HG03378 (cell line): ENCODE data around the gene HPS3.
A peak's percentile ranks its signal among the peaks of the same experiment; 100 is the strongest.
"Not testable (repeated sequence)": the region's sequence is repeated elsewhere in the genome, so short reads cannot be mapped to it uniquely, and the experiment has no call there.

Experiments used
- ATAC-seq: cut with Tn5 transposase; IDR thresholded peaks from one replicate; pipeline ENCODE4 v1.9.1; 2021; ENCODE audit warnings: mild to moderate bottlenecking, moderate library complexity; ENCODE audit not compliant: unreplicated experiment

The HPS3 gene

GRCh38 chr3:149129326-149130205, at the start of gene HPS3:
TSS of gene HPS3 (plus strand) at chr3:149129638. CDS start at chr3:149129724, 86 bp downstream.
- peak; percentile 86 for ATAC-seq

- ATAC-seq, result no peak
These were observed 49.3 kb upstream of the HPS3 start for GRCh38 chr3:149080011-149080698.

GRCh38 chr3:149080699-149081091, 48.7 kb upstream of the HPS3 start:
- ATAC-seq, result no peak

- ATAC-seq, result no peak
These were observed 47.7 kb upstream of the HPS3 start for GRCh38 chr3:149081772-149082171.

GRCh38 chr3:149085828-149086231, 43.6 kb upstream of the HPS3 start:
- ATAC-seq, result peak; percentile 40

GRCh38 chr3:149086232-149086988, 43.0 kb upstream of the HPS3 start, which contains the start of gene HLTF:
TSS of gene HLTF (minus strand) at chr3:149086533. CDS start at chr3:149086336, 197 bp downstream.
- ATAC-seq, result peak; percentile 98

- no peak for ATAC-seq
These were observed 42.2 kb upstream of the HPS3 start for GRCh38 chr3:149087208-149087607.

GRCh38 chr3:149089395-149089794, 40.0 kb upstream of the HPS3 start:
- ATAC-seq, result no peak

DNA sequence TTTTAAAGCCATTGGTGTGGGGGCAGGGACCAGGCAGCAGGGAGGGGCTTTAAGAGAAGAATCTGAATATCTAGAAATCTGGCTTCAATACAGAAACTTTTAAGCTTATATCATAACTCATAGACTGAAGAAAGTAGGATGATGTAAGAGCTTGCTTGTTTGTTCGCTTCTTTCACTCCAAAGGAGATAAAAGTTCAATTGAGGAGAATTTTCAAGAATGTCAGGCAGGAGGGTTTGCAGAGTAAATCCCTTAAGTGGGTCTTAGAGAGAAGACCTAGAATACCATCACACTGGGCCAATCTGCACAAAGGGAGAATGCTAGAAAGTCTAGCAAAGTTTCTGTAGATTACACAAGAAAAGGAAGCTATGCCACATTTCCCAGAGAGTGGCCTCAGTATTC, 39.0 kb upstream of the HPS3 start:
- no peak for ATAC-seq

DNA sequence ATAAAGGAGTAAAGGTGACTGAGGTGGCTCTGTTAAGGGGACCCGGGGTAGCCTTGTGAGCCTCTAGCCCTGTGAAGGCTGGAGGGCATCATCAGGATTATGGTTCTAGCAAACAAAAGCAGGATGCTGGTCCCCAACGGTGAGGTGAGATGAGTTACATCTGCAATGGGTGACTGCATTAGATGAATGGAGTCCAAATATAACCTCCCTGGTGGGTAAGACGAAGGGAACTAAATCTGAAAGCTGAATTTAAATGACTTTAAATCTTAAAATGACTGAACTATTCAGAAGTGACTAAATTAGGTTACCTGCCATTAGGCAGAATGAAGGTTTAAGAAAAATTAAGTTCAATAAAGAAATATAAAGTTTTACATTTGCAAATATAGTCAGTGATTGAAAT, 38.5 kb upstream of the HPS3 start:
- no peak for ATAC-seq

- no peak for ATAC-seq
These were observed 37.5 kb upstream of the HPS3 start for GRCh38 chr3:149091983-149092382.

- ATAC-seq, result peak; percentile 94
These were observed 34.0 kb upstream of the HPS3 start for GRCh38 chr3:149095487-149095886.

DNA sequence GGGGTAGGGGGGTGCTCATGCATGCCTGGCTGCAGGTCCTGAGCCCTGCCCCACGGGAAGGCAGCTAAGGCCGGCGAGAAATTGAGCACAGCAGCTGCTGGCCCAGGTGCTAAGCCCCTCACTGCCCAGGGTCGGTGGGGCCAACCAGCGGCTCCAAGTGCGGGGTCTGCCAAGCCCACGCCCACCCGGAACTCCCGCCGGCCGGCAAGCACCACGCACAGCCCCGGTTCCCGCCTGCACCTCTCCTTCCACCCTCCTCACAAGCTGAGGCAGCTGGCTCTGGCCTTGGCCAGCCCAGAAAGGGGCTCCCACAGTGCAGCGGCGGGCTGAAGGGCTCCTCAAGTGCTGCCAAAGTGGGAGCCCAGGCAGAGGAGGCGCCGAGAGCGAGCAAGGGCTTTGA, 31.5 kb upstream of the HPS3 start:
- ATAC-seq, result not testable (repeated sequence)

DNA sequence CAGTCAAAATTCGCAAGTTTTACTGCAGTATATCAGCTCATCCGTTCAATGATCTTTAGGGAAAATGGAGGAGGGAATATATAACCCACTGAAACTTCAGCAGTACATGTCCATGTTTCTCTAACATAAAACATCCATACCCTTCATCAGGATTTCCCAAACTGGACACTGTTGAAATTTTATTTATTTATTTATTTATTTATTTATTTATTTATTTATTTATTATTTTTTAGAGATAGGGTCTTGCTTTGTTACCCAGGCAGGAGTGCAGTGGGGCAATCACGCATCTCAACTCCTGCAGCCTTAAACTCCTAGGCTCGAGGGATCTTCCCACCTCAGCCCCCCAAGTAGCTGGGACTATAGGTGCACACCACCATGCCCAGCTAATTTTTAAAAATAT, 28.3 kb upstream of the HPS3 start:
- ATAC-seq, result no peak

DNA sequence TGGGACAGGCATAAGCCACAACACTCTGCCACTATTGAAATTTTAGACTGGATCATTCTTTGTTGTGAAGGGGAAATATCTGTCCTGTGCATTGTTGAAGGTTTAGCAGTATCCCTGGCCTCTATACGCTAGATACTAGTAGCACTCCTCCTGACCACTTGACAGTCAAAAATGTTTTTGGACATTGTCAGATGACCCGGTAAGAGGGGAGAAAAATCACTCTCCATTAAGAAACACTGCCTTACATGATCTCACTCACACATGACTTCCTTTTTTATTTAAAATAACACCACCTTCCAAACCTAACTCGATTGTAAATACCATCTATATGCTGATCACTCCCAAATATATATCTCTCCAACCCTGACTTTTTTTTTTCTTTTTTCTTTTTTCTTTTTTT, 27.8 kb upstream of the HPS3 start:
- ATAC-seq, result no peak

DNA sequence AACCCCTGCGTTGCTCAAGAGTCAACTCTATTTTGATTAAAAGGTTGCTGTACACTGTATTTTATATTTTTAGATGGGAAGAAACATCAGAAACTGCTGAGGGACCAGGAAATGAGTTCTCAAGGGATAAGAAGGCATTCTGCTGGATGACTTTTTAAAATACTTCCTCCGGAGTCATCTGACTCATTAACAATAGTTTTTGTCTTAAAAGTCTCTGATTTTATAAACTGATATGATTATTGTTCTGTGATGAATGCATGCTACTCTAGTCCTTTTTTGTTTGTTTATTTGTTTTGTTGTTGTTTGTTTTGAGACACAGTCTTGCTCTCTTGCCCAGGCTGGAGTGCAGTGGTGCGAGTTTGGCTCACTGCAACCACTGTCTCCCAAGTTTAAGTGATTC, 25.0 kb upstream of the HPS3 start:
- no peak for ATAC-seq

DNA sequence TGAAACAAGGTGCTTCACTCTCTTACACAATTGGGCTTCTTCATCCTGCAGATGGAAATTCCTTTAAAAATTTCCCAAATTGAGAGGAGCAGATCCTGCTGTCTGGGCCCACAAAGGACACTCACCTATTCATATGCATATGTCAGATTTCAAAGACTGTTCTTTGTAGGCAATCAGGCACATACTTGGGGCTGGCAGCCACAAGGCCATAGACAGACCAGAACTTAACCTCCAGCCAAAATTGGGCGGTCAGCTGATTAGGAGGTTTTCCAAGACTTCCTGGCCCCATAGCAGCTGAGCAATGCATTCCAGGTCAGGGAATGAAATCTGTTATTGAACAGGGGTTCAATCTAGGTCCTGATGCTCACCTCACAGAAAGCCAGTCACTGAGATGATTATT, 15.0 kb upstream of the HPS3 start:
- ATAC-seq, result no peak

GRCh38 chr3:149115114-149115513, 14.3 kb upstream of the HPS3 start:
- ATAC-seq, result no peak

GRCh38 chr3:149118724-149119123, 10.7 kb upstream of the HPS3 start:
- no peak for ATAC-seq

DNA sequence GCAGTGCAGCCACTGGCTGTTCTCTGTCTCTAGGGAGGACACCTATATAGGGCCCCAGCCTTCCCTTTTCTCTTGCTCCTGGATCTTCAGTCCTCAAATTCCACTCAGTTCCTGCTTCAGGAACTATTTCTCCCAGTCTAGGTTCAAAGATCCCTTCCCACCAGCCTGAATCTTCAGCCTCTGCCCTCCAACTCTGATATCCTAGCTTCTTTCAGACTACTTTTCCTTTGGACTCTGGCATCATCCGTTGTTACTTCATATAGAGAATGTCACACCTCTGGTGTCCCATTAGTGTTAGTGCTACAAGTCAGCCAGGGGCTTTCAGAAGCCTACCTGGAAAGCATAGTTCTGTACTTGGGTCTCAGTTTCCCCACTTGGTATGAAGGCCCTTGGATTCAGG, 10.0 kb upstream of the HPS3 start:
- no peak for ATAC-seq
